Mesenchymal stem cell (in vitro differentiated cells and primary cell): ENCODE measurements around the gene PDCD1LG2.

ENCODE experiments used
- DNase-seq: peaks from one replicate; pipeline ENCODE4 v3.0.0-alpha.2; 2013
- H2AFZ ChIP-seq: one replicate; pipeline ENCODE4 v1.6.1; 2013; ENCODE audit warnings: low read depth, mild to moderate bottlenecking, control low read depth, inconsistent platforms, low read length, moderate library complexity
- H2AK5ac ChIP-seq: 2 replicates; pipeline ENCODE4 v1.6.1; 2013; ENCODE audit warnings: low read length, moderate library complexity, mild to moderate bottlenecking, inconsistent platforms; ENCODE audit not compliant: severe bottlenecking
- H2BK120ac ChIP-seq: one replicate; pipeline ENCODE4 v1.6.1; 2013; ENCODE audit warnings: low read depth, mild to moderate bottlenecking, inconsistent platforms, low read length, moderate library complexity
- H2BK12ac ChIP-seq, 2 experiments: one replicate each; pipeline ENCODE4 v1.6.1; 2013; ENCODE audit warnings: inconsistent platforms in 2 of 2, low read length in 2 of 2, mild to moderate bottlenecking in 2 of 2, moderate library complexity in 2 of 2, control low read depth in 1 of 2
- H2BK15ac ChIP-seq: one replicate; pipeline ENCODE4 v1.6.1; 2013; ENCODE audit warnings: mild to moderate bottlenecking, low read depth, inconsistent platforms; ENCODE audit not compliant: poor library complexity, severe bottlenecking
- H2BK5ac ChIP-seq: 2 replicates; pipeline ENCODE4 v1.6.1; 2013; ENCODE audit warnings: low read depth, mild to moderate bottlenecking, low read length, control low read depth, inconsistent platforms; ENCODE audit not compliant: poor library complexity, severe bottlenecking
- H3K14ac ChIP-seq, 2 experiments: one replicate each; pipeline ENCODE4 v1.6.1; 2013; ENCODE audit warnings: inconsistent platforms in 2 of 2, low read length in 2 of 2, control low read depth in 1 of 2, mild to moderate bottlenecking in 1 of 2, moderate library complexity in 1 of 2
- H3K18ac ChIP-seq, 2 experiments: one replicate each; pipeline ENCODE4 v1.6.1; 2013; ENCODE audit warnings: inconsistent platforms in 2 of 2, low read length in 2 of 2, control low read depth in 1 of 2, low read depth in 1 of 2, mild to moderate bottlenecking in 1 of 2
- H3K23ac ChIP-seq, 2 experiments: one replicate each; pipeline ENCODE4 v1.6.1; 2013; ENCODE audit warnings: inconsistent platforms in 2 of 2, low read length in 2 of 2, mild to moderate bottlenecking in 2 of 2, moderate library complexity in 2 of 2, control low read depth in 1 of 2
- H3K27ac ChIP-seq: 2 replicates; pipeline ENCODE4 v1.5.1; 2013; ENCODE audit warnings: mild to moderate bottlenecking, moderate library complexity, low read length, control low read depth, inconsistent platforms; ENCODE audit not compliant: poor library complexity, severe bottlenecking
- H3K27me3 ChIP-seq, 2 experiments: 2 replicates each; pipeline versions ENCODE4 v1.6.1 to v1.7.0; 2013; ENCODE audit warnings: low read length in 2 of 2, mild to moderate bottlenecking in 2 of 2, moderate library complexity in 2 of 2, control low read depth in 1 of 2, inconsistent platforms in 1 of 2; ENCODE audit not compliant: control insufficient read depth in 1 of 2, insufficient read depth in 1 of 2
- H3K36me3 ChIP-seq, 2 experiments: 2 replicates each; pipeline versions ENCODE4 v1.6.1 to v1.7.0; 2013; ENCODE audit warnings: low read length in 2 of 2, control low read depth in 1 of 2, inconsistent platforms in 1 of 2, low read depth in 1 of 2, mild to moderate bottlenecking in 1 of 2; ENCODE audit not compliant: insufficient read depth in 2 of 2, control insufficient read depth in 1 of 2
- H3K4ac ChIP-seq, 2 experiments: one replicate each; pipeline ENCODE4 v1.6.1; 2013; ENCODE audit warnings: inconsistent platforms in 2 of 2, low read length in 2 of 2, mild to moderate bottlenecking in 2 of 2, moderate library complexity in 2 of 2, control low read depth in 1 of 2, low read depth in 1 of 2
- H3K4me1 ChIP-seq: 2 replicates; pipeline ENCODE4 v1.6.1; 2013; ENCODE audit warnings: low read depth, low read length, control low read depth; ENCODE audit not compliant: control insufficient read depth, insufficient read depth
- H3K4me2 ChIP-seq: 2 replicates; pipeline ENCODE4 v1.6.1; 2013; ENCODE audit warnings: low read length, mild to moderate bottlenecking, inconsistent platforms; ENCODE audit not compliant: poor library complexity, severe bottlenecking
- H3K4me3 ChIP-seq, 2 experiments: 2 replicates each; pipeline versions ENCODE4 v1.5.1 to v1.7.0; 2013; ENCODE audit warnings: low read length in 2 of 2, mild to moderate bottlenecking in 2 of 2, control low read depth in 1 of 2, low read depth in 1 of 2; ENCODE audit not compliant: insufficient read depth in 1 of 2
- H3K79me1 ChIP-seq: replicated peaks from 2 replicates; pipeline ENCODE4 v1.6.1; 2013; ENCODE audit warnings: mild to moderate bottlenecking, control low read depth, low read length, inconsistent platforms; ENCODE audit not compliant: poor library complexity, severe bottlenecking
- H3K9ac ChIP-seq: 2 replicates; pipeline ENCODE4 v1.7.0; 2013; ENCODE audit warnings: mild to moderate bottlenecking, low read length, moderate library complexity
- H3K9me3 ChIP-seq: 2 replicates; pipeline ENCODE4 v1.7.0; 2013; ENCODE audit warnings: mild to moderate bottlenecking, low read length; ENCODE audit not compliant: control insufficient read depth
- H4K8ac ChIP-seq: one replicate; pipeline ENCODE4 v1.6.1; 2013; ENCODE audit warnings: inconsistent platforms, mild to moderate bottlenecking, low read length, moderate library complexity
- H4K91ac ChIP-seq: one replicate; pipeline ENCODE4 v1.6.1; 2013; ENCODE audit warnings: mild to moderate bottlenecking, low read length, inconsistent platforms
- WGBS: methylation state at CpG from one replicate; pipeline ENCODE4 v1.1.7; 2013; ENCODE audit warnings: mixed read lengths; 5-methylcytosine and 5-hydroxymethylcytosine counted together

Gene PDCD1LG2

DNA sequence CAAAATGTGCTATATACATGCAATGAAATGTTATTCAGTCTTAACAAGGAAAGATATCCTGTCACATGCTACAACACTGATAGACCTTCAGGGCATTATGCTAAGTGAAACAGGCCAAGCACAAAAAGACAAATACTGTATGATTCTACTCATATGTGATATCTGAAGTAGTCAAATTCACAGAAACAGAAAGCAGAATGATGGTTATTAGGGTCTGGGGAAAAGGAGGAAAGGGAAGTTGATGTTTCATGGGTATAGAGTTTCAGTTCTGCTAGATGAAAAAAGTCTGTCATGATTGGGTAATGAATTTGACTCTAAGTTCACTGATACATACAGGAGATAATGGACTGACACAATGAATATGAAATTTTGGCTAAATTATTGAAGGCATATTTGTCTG, 107.4 kb downstream of the PDCD1LG2 start:
- H3K79me1 ChIP-seq, result peaks cover 7% of the 10 kb centered on the region

DNA sequence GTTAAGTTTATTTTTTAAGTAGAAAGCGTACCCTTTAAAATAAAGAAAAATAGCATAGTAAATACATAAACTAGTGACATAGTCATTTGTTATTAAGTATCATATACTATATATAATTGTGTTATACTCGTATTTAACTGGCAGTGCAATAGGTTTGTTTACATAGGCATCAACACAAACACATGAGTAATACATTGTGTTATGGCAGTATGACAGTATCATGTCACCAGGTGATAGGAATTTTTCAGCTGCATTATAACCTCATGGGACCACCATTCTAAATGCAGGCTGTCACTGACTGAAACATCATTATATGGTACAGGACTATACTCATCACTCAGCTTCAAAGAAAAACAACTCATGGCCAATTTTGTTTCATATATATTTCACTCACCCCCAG, 110.2 kb downstream of the PDCD1LG2 start:
- Histone ChIP-seq H2AFZ (no peak overlapping the region), H3K27me3 (no peaks in the 10 kb centered on the region), H3K4me3 (no peak overlapping the region), H3K4me1 (no peaks in the 10 kb centered on the region), H3K4ac (no peak overlapping the region), H3K9ac (no peak overlapping the region), H3K36me3 (no peaks in the 10 kb centered on the region), H4K91ac (no peak overlapping the region), H2BK12ac (no peak overlapping the region), H3K9me3 (no peaks in the 10 kb centered on the region), H4K8ac (no peak overlapping the region), H3K4me2 (no peak overlapping the region), H2BK15ac (no peak overlapping the region), H2BK5ac (no peak overlapping the region), H3K18ac (no peak overlapping the region), H3K79me1 (peaks cover 17% of the 10 kb centered on the region), H3K14ac (no peak overlapping the region), H2BK120ac (no peak overlapping the region), H3K23ac (no peak overlapping the region), H3K27ac (no peak overlapping the region), H2AK5ac (no peak overlapping the region)
- DNase-seq, result no peak
- WGBS, result no CpG with 5 or more reads among the region's 2 CpGs

More for the DNA sequence above, 107.4 kb downstream of the PDCD1LG2 start:
- no peak for DNase-seq
- H3K27me3 ChIP-seq, result no peaks in the 10 kb centered on the region
- H2AFZ ChIP-seq, result no peak overlapping the region
- no peak overlapping the region for H3K27ac ChIP-seq
- H2BK5ac ChIP-seq, result no peak overlapping the region
- H3K23ac ChIP-seq, result no peak overlapping the region
- no peak overlapping the region for H2BK12ac ChIP-seq
- H2BK15ac ChIP-seq, result no peak overlapping the region
- H3K36me3 ChIP-seq, result no peaks in the 10 kb centered on the region
- H2BK120ac ChIP-seq, result no peak overlapping the region
- H3K4me2 ChIP-seq, result no peak overlapping the region
- H4K8ac ChIP-seq, result no peak overlapping the region
- H3K4me1 ChIP-seq, result no peaks in the 10 kb centered on the region
- no peak overlapping the region for H3K4me3 ChIP-seq
- no peak overlapping the region for H3K18ac ChIP-seq
- H4K91ac ChIP-seq, result no peak overlapping the region
- no peaks in the 10 kb centered on the region for H3K9me3 ChIP-seq
- H3K9ac ChIP-seq, result no peak overlapping the region
- H3K4ac ChIP-seq, result no peak overlapping the region
- no peak overlapping the region for H2AK5ac ChIP-seq
- H3K14ac ChIP-seq, result no peak overlapping the region
